Forelimb muscle (tissue), 1 donor: ENCODE measurements around the gene ZNF554. TPM values are rescaled to one million over a fixed set of nuclear protein-coding genes. Genes with fewer than 3 reads are reported as not detected.
"Not testable (repeated sequence)": the region's sequence is repeated elsewhere in the genome, so short reads cannot be mapped to it uniquely, and the experiment has no call there.

Experiments used
- DNase-seq: peaks from one replicate; pipeline ENCODE4 v3.0.0-alpha.2; 2013; ENCODE audit warnings: low read depth
- polyA plus RNA-seq: library from polyadenylated mRNA; unstranded; fragments of 120-200 nt; gene quantifications from one replicate; pipeline ENCODE4 v1.2.1, GENCODE V29; 2013; ENCODE audit not compliant: insufficient read length

ZNF554 gene
- polyA plus RNA-seq, 1 donor: 5.3 TPM

DNA sequence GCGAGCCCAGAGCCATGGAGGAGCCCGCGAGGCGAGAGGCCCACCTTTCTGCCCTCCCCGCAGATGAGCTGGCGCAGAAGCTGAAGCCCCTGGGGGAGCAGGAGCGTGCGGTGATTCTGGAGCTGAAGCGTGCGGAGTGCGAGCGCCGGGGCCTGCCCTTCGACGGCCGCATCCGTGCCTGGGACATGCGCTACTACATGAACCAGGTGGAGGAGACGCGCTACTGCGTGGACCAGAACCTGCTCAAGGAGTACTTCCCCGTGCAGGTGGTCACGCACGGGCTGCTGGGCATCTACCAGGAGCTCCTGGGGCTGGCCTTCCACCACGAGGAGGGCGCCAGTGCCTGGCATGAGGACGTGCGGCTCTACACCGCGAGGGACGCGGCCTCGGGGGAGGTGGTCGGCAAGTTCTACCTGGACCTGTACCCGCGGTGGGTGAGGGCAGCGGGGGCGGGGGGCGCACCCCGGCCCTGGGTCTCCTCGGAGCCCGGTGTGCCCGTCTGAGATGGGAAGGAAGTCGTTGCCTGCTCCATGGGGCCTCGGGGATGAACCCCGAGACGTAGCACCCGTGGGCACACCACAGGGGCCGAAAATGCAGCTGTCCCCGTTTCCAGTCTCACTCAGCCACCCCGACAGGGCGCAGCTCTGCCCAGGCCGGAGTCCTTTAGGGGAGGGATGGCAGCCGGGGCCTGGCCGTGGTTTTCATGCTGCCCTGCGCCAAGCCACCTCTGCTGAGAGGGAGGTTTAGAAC, 12.1 kb upstream of the ZNF554 start:
- DNase-seq: no peak

DNA sequence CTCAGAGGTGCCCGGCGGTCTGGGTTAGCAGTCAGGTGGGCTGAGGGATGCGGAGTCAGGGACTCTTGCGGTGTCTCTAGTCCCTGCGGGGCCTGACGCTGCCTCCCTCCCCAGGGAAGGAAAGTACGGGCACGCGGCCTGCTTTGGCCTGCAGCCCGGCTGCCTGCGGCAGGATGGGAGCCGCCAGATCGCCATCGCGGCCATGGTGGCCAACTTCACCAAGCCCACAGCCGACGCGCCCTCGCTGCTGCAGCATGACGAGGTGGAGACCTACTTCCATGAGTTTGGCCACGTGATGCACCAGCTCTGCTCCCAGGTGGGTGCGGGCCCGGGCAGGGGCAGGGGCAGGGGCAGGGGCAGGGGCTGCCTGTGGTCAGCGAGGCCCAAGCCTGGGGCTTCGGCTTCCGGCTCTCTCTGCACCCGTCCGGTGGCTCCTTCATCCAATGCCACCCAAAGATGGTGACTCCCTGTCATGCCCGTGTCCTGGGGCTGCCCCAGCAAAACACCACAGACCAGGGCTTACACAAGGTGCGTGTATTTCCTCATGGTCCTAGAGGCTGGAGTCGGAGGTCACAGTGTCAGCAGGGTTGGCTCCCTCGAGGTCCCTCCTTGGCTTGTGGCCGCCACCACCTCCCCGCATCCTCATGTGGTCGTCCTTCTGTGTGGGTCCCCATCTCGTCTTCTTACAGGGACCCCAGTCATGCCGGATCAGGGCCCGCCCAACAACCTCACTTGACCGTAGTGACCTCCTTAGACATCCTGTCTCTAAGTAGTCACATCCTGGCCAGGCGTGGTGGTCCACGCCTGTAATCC, 11.3 kb upstream of the ZNF554 start:
- DNase-seq: no peak

DNA sequence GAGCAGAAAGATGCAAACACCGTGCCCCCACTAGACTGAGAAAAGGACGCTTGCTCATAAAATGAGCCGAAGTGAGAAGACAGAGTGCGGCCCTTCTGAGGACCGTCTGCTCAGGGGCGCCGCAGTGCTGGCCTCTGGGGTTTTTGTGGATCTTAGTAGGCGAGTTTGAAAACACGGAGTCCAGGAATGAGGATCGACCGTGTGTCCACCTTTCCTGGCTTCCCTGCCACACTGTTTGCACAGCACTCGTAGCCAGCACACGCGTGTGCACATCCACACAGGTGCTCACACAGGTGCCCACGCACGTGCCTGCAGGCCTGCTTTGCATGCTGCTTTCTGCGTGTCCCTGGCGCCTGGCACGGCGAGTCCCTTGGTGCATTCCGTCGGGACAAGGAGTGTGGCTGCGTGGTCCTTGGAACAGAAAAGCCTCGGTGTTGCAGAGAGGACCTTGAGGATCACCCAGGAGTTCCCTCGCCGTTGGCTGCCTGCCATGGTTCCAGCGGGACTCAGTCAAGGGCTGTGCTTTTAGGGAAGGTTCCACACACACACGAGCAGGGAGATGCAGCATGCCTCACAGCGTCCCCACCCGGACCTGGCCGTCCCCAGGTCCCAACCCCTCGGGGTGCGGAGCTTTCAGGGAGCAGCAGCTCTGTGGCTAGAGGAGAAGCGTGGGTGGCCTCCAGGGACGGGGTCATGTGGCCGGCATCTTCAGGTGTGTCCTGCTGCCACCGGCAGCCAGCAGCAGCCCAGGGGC, 10.1 kb upstream of the ZNF554 start:
- no peak for DNase-seq

DNA sequence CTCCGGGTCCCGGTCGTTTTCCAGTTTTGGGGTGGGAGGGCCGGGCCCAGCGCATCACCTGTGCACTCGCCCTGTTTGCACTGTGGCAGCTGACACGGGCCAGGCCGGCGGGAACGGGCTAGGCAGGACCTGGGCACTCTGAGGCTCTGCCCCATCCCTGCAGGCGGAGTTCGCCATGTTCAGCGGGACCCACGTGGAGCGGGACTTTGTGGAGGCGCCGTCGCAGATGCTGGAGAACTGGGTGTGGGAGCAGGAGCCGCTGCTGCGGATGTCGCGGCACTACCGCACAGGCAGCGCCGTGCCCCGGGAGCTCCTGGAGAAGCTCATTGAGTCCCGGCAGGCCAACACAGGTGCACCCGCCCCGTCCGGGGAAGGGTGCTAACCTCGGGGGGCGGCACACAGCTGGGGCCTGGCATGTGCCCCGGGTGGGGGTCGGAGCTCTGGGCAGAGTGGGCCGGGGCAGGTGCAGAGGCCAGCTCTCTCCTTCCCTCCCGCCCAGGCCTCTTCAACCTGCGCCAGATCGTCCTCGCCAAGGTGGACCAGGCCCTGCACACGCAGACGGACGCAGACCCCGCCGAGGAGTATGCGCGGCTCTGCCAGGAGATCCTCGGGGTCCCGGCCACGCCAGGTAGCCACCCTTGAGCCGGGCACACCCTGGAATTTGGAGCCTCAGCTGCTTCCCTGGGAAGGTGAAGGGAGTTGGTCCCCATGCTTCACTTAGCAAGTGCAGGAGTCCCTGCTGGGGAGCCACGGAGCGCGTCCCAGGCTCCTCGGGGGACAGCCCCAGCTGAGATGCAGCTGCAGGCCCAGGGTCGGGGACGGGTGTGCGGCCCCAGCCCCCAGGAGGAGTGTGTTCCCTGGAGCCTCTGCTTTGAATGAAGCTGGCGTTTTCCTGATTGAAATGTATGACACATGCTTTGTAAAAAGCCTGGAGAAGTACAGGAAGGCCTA, 9.3 kb upstream of the ZNF554 start:
- DNase-seq: no peak

DNA sequence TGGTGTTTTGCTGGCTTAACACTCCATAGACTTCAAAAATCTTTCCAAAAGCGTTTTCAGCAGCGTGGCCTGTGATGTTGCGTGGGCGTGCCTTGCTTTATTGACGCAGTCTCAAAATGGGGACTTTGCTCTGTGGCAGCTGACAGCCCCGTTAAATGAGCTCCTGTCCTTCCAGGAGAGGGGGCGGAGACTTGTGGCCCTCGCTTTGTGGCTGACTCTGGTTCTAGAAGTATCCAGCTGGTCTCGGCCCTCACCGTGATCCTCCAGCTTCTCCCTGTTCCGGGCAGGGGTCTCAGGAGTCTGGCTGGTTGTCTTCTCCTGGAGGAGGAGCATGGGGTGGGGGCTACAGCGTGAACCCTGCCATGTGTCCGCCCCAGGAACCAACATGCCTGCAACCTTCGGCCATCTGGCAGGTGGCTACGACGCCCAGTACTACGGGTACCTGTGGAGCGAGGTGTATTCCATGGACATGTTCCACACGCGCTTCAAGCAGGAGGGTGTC, 8.4 kb upstream of the ZNF554 start:
- DNase-seq: no peak

DNA sequence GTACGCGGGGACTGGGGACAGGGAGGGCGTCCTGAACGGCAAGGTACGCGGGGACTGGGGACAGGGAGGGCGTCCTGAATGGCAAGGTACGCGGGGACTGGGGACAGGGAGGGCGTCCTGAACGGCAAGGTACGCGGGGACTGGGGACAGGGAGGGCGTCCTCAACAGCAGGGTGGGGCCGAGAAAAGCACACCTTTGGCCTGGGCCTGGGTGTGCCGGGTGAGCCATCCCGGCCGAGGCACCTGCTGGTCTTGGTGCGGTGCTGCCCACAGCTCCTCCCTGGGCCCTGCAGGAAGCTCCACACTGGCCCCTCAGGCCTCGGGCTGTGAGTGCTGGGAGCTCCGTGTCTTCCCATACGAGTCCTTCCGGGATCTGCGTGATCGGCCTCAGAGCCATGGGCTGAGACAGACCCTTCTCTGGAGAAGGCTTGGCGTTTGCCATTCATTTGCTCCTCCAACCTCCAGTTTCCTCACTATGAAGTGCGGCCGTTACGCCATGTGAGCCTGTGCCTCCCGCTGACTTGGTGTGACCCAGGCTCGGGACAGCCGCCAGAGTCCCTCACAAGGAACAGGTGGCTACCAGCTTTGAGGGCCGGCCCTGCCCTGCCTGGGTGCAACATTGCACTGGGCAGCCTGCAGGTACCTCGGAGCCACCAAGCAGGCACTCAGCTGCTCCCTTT, 7.8 kb upstream of the ZNF554 start:
- no peak for DNase-seq

DNA sequence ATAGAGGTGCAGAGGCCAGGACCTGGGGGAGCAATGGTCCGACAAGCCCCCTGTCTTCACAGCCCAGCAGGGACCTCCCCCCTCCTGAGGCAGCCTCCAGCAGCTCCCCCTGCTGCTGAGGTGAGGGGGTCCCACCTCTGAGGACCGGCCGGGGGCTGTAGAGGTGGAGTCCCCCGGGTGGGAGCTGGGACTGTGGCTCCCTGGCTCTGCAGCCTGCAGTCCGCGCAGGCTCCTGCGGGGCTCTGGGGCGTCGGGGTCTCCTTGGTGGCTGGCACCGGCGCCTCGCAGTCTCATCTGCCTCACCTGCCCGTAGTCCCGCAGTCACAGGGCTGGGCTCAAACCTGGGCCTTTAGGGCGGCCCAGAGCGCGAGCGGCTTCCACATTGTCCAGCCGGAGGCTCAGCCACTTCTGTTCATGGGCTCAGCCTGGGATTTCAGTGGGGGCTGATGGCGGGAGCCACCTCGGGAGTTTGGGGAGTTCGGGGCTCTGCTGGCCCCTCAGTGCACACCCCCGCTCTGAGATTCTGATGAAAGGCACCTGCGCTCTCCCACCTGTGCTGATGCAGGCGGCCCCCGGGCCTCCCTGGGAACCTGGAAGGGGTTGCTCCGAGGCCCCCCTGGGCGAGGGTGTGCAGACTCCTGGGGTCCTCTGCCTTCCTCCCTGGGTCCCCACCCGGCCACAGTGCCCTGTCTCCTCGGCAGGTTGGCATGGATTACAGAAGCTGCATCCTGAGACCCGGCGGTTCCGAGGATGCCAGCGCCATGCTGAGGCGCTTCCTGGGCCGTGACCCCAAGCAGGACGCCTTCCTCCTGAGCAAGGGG, 7.0 kb upstream of the ZNF554 start:
- no peak for DNase-seq

DNA sequence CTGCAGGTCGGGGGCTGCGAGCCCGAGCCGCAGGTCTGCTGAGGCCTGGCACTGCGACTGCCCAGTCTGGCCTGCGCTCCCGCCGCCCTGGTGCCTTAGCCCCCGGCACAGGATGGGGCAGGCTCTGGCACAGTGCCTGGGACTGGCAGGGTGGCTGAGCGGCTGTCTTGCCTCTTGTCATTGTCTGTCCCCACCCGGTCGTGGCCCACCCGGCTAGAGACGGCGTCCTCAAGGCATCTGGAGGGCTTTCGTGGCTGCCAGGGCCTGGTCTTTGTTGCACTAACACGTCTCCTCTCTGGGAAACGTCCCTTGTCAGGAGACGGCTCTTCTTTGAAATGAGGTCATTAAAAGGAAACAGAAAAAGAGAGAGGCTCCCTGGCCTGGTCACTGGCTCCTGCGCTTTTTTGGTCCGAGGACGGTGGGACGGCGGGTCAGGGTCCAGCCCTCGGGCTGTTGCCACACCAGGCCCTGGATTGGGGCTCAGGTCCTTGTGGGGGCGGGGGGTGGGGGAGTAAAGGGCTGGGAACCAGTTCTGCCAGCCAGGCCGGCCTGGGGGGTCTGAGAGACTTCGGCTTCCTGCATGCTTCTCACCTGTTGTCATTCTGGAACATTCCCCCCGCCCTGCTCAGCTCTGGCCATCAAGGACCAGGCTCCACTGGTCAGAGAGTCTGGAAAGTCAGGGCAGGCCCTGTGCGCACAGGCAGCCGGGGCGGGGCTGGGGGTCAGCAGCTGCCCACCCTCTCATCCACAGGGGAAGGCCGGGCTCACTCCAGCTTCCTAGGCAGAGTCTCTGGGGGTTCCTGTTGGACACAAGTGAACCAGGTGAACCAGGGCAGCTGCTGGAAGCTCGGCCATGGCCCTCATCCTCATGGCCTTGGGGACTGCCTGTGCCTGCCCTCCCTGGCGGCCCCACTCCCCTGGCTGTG, 6.2 kb upstream of the ZNF554 start:
- no peak for DNase-seq

DNA sequence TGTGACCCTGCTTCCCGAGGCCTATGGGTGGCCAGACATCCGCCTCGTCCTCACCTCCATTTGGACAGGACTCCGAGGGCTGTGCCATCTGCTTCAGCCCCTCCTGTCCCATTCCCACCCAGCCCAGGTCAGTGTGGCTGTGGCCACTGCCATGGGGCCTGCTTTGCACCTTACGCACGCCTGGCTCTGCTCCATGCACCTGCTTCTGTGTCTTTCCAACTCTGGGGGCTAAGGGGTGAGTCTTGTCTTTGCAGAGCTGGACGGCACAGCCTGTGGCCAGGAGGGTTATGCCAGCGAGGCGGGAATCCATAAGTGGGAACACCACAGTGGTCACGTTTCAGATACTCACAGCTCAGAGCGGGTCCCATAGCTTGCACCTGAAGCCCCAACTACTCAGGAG, 5.2 kb upstream of the ZNF554 start:
- no peak for DNase-seq

DNA sequence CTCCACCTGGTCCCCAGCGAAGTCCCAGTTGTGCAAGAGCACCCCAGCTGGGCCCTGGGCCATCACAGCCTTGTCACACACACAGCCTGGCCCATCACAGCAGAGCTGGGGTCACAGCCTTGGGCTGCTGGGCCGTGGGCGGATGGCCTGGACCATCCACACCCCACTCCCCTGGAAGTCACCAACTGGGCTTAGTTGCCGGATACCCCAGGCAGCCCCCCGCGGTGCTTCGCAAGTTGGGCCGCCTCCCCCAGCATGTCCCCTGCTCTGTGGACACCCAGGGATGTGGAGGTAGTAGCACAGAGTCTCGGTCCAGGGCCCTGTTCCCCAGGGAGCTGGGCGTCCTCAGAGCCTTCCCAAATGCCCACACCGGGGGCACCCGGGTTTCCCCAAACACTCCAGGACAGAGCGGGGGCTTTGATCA, 4.5 kb upstream of the ZNF554 start:
- DNase-seq: no peak

DNA sequence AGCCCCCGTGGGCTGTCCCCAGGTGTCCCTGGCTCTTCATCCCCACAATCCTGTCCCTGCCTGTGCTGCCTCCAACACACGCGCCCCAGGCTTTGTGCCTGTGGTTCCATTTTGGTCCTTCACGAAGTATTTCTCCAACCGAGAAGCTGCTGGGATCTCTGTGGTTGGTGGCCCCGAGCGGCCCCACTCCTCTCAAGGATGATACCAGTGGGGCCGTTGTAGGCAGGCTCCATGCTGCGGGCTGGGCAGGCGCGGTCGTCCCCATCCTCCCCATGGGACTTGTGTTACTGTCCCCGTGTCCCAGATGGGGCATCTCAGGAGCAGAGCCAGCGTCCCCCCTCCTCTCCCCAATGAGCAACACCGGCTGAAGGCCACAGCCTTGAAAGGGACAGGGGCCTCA, 3.7 kb upstream of the ZNF554 start:
- no peak for DNase-seq

DNA sequence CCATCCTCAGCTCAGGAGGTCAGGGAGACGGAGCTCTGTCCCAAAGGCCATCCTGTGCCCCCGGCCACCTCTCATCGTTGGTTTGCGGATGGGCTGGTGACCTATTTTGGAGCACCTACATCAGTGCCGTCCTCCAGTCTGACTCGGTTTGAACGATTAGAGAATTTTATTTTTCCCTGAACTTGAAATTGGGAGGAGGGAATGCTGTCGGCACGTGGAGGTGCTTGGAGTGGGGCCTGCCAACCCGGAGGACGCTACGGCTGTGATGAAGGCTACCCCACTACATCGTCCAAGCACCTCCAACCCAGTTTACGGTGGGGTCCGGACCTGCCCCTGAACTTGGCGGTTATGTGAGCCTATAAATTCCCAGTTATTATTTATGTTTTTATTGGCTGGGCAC, 3.0 kb upstream of the ZNF554 start:
- DNase-seq: no peak

DNA sequence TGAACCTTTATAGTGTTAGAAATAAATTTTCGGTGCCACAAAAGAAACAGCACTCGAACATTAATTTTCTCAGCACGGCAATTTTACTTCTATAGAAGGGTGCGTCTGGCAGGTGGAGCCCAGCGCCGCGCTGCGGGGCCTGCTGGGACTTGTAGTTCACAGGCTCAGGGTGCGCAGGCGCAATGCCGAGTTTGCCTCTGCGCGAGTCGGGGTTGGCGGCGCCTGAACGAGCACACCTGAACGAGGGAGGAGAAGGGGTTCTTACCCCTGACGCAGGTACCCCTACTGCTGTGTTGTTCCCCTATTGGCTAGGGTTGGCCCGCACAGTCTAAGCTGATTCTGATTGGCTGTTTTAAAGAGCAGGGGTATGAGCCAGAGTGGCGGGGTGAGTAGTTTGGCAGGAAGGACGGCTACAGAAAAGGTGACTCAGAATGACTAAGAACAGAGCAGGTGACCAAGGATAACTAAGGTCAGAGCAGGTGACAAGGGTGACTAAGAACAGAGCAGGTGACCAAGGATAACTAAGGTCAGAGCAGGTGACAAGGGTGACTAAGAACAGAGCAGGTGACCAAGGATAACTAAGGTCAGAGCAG, 2.3 kb upstream of the ZNF554 start:
- not testable (repeated sequence) for DNase-seq

DNA sequence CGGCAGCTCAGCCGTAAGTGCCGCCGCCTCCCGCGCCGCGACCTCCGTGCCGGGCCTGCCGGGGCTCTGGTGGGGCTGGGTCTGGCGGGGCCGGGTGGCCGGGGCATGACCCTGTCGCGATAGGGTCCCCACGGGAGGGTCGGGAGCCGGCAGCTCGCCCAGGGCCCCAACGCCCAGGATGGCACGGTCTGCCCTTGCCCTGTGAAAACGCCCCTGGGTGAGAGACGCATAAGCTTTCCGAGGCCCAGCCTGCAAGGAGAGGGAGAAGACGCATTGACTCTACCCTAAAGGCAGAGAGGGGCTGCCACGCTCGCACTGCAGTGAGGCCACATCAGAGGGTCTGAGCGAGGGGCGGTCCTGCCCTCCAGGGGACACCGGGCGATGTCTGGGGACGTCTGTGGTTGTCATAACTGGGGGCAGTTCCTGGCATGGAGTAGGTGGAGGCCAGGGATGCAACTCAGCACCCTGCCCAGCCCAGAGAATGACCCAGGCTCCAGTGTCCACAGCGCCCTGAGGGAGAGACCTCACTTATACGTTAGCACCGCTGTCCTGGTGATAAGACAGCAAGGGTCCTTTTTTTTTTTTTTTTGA, 539 bp downstream of the ZNF554 start:
- DNase-seq: no peak

DNA sequence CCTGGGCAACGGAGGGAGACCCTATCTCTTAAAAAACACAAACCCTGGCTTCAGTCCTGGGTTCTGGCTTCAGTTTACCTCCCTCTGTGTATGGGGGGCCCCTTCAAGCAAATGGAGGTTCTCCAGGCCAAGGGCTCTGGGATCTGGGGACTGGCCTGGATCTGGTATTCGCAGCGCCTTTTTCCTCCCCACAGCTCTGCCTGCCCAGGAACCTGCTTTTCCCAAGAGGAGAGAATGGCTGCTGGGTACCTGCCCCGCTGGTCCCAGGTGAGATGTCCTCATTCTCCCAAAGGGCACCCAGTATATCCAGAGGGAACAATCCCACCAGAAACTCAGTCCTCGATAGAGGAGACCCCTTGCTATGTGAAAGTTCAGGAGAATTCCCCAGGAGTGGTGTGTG, 3.2 kb downstream of the ZNF554 start:
- DNase-seq: no peak

DNA sequence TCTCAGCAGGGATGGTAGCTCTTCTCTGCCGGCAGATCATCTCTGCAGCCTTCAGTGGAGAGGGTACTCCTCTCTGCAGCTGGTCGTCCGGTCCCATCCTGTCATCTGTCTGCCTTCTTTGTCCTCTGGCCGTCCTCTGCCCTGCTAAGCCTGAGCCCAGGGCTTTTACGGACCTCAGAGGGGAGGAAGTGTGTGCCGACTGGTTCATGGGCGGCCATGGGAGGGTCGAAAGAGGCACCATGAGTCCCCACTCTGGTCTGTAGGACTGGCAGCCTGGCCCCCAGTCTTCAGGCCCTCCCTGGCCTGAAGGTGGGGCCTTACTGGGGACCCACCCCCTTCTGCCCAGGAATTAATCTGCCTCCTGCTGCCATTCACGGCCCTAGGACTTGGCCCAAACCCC, 4.0 kb downstream of the ZNF554 start:
- no peak for DNase-seq

DNA sequence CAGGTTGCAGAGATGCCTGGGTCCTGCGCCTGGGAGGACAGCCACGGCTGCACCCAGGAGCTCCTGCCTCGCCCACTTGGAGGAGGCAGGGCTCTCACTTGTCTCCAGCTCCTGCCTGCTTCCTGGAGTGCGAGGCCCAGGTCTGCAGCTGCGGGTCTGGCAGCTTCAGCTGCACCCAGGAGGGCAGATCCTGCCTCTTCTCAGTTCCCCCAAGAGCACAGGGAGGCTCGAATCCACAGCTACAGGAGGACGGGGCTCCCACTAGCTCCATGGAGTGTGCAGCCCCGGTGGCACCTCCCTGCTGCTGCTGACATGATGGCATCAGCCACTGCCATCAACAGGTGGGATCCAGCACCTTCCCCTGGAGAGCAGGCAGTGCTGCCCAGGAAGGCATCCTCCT, 4.5 kb downstream of the ZNF554 start:
- DNase-seq: no peak

DNA sequence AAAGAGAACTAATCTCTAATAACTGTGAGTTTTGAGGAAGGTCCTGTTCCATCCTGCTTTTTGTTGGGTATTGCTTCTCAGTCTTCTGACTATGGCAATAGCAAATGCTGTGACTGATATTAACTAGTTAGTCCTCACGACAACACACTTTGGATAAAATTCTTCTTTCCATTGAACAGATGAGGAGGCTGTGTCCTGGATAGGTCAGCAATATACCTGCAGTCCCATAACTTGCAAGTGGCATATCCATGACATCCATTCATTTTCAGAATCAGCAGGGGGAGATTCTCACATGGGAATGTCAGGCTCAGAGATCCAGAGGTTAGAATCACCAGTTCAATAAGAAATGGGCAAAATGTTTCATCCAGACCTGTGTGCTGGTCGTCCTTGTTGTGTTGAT, 7.4 kb downstream of the ZNF554 start:
- DNase-seq: no peak
